Panc1 (cell line): Measurements from ENCODE around the gene EHBP1L1. TPM values are rescaled to one million over a fixed set of nuclear protein-coding genes. Genes with fewer than 3 reads are reported as not detected.

ENCODE experiments used
- ATAC-seq: fragments of 200-7000 bp; cut with Tn5 transposase; 2 replicates; pipeline ENCODE4 v1.9.1; 2020; ENCODE audit warnings: mild to moderate bottlenecking, moderate library complexity
- BruUV-seq: library from RNA; stranded (reverse); fragments of 400-500 nt; replicated peaks from 2 replicates; lab custom pipeline; 2021; lab: Mats Ljungman, UMichigan
- CTCF ChIA-PET: fragments of 300-600 bp; sonication (Branson Sonifier 250); formaldehyde crosslinking; loops from one replicate; lab custom pipeline; 2022; ENCODE audit warnings: antibody characterized with exemption; lab: Charles Lee
- POLR2A ChIA-PET: fragments of 300-600 bp; sonication (Branson Sonifier 250); formaldehyde crosslinking; loops from one replicate; lab custom pipeline; 2022; ENCODE audit warnings: antibody characterized with exemption; lab: Charles Lee
- DNase-seq: peaks from one replicate; pipeline ENCODE4 v3.0.0-alpha.2; 2010; ENCODE audit warnings: low read depth, low spot score
- H3K27ac ChIP-seq: 2 replicates; pipeline ENCODE4 v1.5.1; 2011; ENCODE audit warnings: mild to moderate bottlenecking, low read length, inconsistent platforms
- H3K27me3 ChIP-seq: fragments of 200-500 bp; sonication (Bioruptor generic); 2 replicates; pipeline ENCODE4 v1.6.0; 2014; ENCODE audit warnings: low read length, inconsistent platforms; ENCODE audit not compliant: control insufficient read depth, insufficient read depth
- H3K36me3 ChIP-seq: fragments of 200-500 bp; sonication (Bioruptor generic); 2 replicates; pipeline ENCODE4 v1.5.1; 2014; ENCODE audit warnings: inconsistent platforms, mild to moderate bottlenecking, low read length, moderate library complexity; ENCODE audit not compliant: control insufficient read depth, insufficient read depth
- H3K4me1 ChIP-seq: 2 replicates; pipeline ENCODE4 v1.5.1; 2011; ENCODE audit warnings: inconsistent platforms, mild to moderate bottlenecking, low read length, moderate library complexity; ENCODE audit not compliant: control insufficient read depth, insufficient read depth
- H3K4me3 ChIP-seq, 2 experiments: 2 replicates each; pipeline ENCODE4 v1.5.1; 2011 to 2012; ENCODE audit warnings: low read depth in 2 of 2, low read length in 2 of 2, mild to moderate bottlenecking in 2 of 2, inconsistent platforms in 1 of 2, moderate library complexity in 1 of 2
- H3K9me3 ChIP-seq: fragments of 200-500 bp; sonication (Bioruptor generic); 2 replicates; pipeline ENCODE4 v1.5.1; 2014; ENCODE audit warnings: low read depth, mild to moderate bottlenecking, inconsistent platforms, low read length, moderate library complexity; ENCODE audit not compliant: control insufficient read depth, insufficient read depth
- POLR2AphosphoS5 ChIP-seq: IDR thresholded peaks from 2 replicates; pipeline ENCODE4 v1.6.1; 2012; ENCODE audit warnings: mild to moderate bottlenecking, low read depth, low read length, moderate library complexity
- SIN3A ChIP-seq: IDR thresholded peaks from 2 replicates; pipeline ENCODE4 v1.6.1; 2012; ENCODE audit warnings: low read depth, mild to moderate bottlenecking, low read length, moderate library complexity, borderline replicate concordance; ENCODE audit not compliant: insufficient read depth
- TCF7L2 ChIP-seq: IDR thresholded peaks from 2 replicates; pipeline ENCODE4 v1.6.1; 2011; ENCODE audit warnings: mild to moderate bottlenecking, low read depth, low read length, inconsistent platforms
- in situ Hi-C: cut with HindIII; loops from 2 replicates; pipeline ENCODE4 v1.10.0; 2016; ENCODE audit warnings: low sequenced_read_pairs, low pct_unique_long_range_greater_than_20kb
- intact Hi-C: fragments of 100-400 bp; cut with micrococcal nuclease; formaldehyde crosslinking; loops from one replicate; pipeline ENCODE4 v1.10.0; 2022; ENCODE audit not compliant: unreplicated experiment
- total RNA-seq: library from RNA; stranded (reverse); gene quantifications from one replicate; pipeline ENCODE4 v1.2.1, GENCODE V29; 2021; ENCODE audit not compliant: unreplicated experiment
- TF ChIP-seq, protein P1 (sequence below), 2 experiments: IDR thresholded peaks; 2 replicates each; pipeline ENCODE4 v1.6.1; 2011 to 2012; ENCODE audit warnings: low read depth in 2 of 2, control low read depth in 1 of 2, low read length in 1 of 2, mild to moderate bottlenecking in 1 of 2, moderate library complexity in 1 of 2; ENCODE audit not compliant: insufficient read depth in 1 of 2
- TF ChIP-seq, protein P2 (sequence below): fragments of 450-650 bp; IDR thresholded peaks from 2 replicates; pipeline ENCODE4 v1.5.1; 2017; ENCODE audit warnings: mild to moderate bottlenecking

The EHBP1L1 gene
- total RNA-seq, 1 experiment from 2014 or later = 108 TPM

DNA sequence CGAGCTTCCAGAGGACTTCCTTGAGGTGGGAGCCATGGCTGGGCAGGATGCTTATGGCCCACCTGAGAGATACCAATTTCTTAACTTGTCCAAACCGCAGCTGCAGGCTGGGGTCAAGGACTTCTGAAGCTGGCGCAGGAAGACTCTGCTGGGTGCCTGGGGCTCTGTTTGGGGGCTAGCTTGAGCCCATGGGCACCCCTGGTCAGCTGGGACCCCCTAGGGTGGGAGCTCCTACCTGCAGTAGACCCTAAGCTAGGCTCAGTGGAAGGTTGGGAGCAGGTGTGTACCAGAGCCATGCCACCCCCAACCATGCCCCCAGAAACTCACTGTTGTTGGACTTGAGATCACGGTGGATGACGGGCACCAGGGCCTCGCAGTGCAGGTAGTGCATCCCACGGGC lies 36.8 kb downstream of the EHBP1L1 start:
- no TSS peak for BruUV-seq
- TF ChIP-seq TCF7L2 = no peak
- TF ChIP-seq, protein P1, sequence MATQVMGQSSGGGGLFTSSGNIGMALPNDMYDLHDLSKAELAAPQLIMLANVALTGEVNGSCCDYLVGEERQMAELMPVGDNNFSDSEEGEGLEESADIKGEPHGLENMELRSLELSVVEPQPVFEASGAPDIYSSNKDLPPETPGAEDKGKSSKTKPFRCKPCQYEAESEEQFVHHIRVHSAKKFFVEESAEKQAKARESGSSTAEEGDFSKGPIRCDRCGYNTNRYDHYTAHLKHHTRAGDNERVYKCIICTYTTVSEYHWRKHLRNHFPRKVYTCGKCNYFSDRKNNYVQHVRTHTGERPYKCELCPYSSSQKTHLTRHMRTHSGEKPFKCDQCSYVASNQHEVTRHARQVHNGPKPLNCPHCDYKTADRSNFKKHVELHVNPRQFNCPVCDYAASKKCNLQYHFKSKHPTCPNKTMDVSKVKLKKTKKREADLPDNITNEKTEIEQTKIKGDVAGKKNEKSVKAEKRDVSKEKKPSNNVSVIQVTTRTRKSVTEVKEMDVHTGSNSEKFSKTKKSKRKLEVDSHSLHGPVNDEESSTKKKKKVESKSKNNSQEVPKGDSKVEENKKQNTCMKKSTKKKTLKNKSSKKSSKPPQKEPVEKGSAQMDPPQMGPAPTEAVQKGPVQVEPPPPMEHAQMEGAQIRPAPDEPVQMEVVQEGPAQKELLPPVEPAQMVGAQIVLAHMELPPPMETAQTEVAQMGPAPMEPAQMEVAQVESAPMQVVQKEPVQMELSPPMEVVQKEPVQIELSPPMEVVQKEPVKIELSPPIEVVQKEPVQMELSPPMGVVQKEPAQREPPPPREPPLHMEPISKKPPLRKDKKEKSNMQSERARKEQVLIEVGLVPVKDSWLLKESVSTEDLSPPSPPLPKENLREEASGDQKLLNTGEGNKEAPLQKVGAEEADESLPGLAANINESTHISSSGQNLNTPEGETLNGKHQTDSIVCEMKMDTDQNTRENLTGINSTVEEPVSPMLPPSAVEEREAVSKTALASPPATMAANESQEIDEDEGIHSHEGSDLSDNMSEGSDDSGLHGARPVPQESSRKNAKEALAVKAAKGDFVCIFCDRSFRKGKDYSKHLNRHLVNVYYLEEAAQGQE (IDR thresholded peaks at IDR 0.05; ENCODE audit: insufficient read depth in 1 of 2, low read depth in 2 of 2, low read length in 1 of 2) = no peak
- TF ChIP-seq, protein P2, sequence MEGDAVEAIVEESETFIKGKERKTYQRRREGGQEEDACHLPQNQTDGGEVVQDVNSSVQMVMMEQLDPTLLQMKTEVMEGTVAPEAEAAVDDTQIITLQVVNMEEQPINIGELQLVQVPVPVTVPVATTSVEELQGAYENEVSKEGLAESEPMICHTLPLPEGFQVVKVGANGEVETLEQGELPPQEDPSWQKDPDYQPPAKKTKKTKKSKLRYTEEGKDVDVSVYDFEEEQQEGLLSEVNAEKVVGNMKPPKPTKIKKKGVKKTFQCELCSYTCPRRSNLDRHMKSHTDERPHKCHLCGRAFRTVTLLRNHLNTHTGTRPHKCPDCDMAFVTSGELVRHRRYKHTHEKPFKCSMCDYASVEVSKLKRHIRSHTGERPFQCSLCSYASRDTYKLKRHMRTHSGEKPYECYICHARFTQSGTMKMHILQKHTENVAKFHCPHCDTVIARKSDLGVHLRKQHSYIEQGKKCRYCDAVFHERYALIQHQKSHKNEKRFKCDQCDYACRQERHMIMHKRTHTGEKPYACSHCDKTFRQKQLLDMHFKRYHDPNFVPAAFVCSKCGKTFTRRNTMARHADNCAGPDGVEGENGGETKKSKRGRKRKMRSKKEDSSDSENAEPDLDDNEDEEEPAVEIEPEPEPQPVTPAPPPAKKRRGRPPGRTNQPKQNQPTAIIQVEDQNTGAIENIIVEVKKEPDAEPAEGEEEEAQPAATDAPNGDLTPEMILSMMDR = no peak
- TF ChIP-seq SIN3A = no peak
- TF ChIP-seq POLR2AphosphoS5 = no peak
- Histone ChIP-seq H3K4me1 (peaks cover 44% of the 10 kb centered on the region), H3K27me3 (no peaks in the 10 kb centered on the region), H3K27ac (peak overlapping the region; percentile 92), H3K9me3 (no peaks in the 10 kb centered on the region), H3K36me3 (peaks cover 4% of the 10 kb centered on the region), H3K4me3 (peak overlapping the region; percentile 60 to 95)
- in situ Hi-C loops = no loop called here
- CTCF ChIA-PET = no interaction called here
- DNase-seq = no peak
- ATAC-seq = no peak
- intact Hi-C loops = no loop called here
- POLR2A ChIA-PET = interaction anchor here (1.0 kb wide), 1 partner anchor 25 kb away, joined by 3 read pairs; the partner anchor contains the start of gene SIPA1

DNA sequence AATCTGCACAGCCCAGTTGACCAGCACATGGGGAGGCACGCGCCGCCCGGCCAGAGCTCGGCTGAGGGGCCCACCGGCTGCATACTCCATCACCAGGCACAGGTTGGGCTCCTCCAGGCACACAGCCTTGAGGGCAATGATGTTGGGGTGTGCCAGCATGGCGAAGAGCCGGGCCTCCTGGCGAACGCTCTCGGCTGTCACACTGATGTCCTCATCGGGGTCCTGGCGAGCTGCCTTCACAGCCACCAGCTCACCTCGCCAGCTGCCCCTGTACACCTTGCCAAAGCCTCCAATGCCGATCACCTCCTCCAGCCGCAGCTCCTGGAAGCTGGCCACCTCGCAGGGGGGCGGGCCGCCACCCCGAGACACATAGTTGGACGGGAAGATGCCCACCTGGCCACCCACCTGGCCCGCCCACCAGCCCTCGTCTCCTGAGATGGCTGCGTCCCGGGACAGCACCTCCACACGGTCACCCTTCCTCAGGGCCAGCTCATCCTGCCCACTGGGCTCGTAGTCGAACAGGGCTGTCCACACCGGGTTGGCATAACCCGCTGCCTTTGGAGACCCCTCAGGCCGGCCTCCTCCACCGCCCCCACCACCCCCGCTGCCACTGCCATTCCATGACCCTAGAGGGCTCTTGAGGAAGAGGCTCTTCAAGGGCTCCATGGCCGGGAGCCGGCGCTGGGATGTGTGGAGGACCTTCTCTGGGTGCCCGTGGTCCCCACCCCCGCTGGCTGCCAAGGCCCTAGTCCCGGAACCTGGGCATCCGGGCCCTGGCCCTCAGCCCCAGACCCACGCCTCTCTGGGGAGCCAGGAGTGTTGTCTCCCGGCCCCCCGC lies 37.5 kb downstream of the EHBP1L1 start:
- DNase-seq (no peak), ATAC-seq (peak; percentile 0)
- POLR2A ChIA-PET = interaction anchor here (0.6 to 1.0 kb wide), 2 partner anchors 24 to 275 kb away, joined by 3 to 13 read pairs; partner anchors contain the start of genes FIBP and SIPA1
- Histone ChIP-seq H3K27ac (peak overlapping the region; percentile 92), H3K4me3 (peak overlapping the region; percentile 60 to 95), H3K9me3 (no peaks in the 10 kb centered on the region), H3K27me3 (no peaks in the 10 kb centered on the region), H3K4me1 (peaks cover 44% of the 10 kb centered on the region), H3K36me3 (peaks cover 10% of the 10 kb centered on the region)
- BruUV-seq = no TSS peak
- in situ Hi-C loops (no loop called here), intact Hi-C loops (no loop called here)
- CTCF ChIA-PET = no interaction called here
- TF ChIP-seq, protein P2 = no peak
- TF ChIP-seq POLR2AphosphoS5 (no peak), TCF7L2 (no peak), SIN3A (no peak)
- TF ChIP-seq, protein P1 (IDR thresholded peaks at IDR 0.05; ENCODE audit: insufficient read depth in 1 of 2, low read depth in 2 of 2, low read length in 1 of 2) = no peak
